ENCODE results near the gene CNIH2. TPM values are rescaled to one million over a fixed set of nuclear protein-coding genes. Genes with fewer than 3 reads are reported as not detected.

The CNIH2 gene
- total RNA-seq, 3 donors from 2014 or later = 1.0 to 1.9 (median 1.3) TPM

DNA sequence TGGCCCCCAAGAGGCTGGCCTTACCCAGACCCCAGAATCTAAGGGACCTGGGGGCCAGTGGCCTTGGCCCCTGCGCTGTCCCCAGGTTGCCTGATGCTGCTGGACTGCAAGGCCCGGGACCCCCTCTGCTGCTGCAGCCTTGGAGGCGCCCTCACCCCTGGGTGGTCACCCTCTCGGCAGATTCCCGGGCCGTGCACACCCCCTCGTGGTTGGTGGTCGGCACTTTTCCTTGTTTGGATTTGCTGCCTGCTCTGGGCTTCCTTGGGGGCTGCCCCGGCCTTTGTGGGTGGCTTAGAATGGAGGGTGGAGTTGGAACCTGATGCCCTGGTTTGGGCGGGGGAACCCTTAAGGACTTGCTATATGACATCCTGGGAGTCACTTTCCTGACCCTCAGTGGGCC is 53.0 kb downstream of the CNIH2 start:
- intact Hi-C loops (cut with DNase I, micrococcal nuclease) = no loop called here
- ATAC-seq (no peak), DNase-seq (peak in 1 of 3 donors; percentile 44)
- Histone ChIP-seq H3K36me3 (ENCODE audit: low read depth) (no peaks in the 10 kb centered on the region), H3K4me3 (no peak overlapping the region), H3K4me1 (ENCODE audit: low read depth) (peaks cover 21% of the 10 kb centered on the region), H3K9me3 (no peaks in the 10 kb centered on the region)
- no peak for TF ChIP-seq CTCF (IDR thresholded peaks at IDR 0.05)

DNA sequence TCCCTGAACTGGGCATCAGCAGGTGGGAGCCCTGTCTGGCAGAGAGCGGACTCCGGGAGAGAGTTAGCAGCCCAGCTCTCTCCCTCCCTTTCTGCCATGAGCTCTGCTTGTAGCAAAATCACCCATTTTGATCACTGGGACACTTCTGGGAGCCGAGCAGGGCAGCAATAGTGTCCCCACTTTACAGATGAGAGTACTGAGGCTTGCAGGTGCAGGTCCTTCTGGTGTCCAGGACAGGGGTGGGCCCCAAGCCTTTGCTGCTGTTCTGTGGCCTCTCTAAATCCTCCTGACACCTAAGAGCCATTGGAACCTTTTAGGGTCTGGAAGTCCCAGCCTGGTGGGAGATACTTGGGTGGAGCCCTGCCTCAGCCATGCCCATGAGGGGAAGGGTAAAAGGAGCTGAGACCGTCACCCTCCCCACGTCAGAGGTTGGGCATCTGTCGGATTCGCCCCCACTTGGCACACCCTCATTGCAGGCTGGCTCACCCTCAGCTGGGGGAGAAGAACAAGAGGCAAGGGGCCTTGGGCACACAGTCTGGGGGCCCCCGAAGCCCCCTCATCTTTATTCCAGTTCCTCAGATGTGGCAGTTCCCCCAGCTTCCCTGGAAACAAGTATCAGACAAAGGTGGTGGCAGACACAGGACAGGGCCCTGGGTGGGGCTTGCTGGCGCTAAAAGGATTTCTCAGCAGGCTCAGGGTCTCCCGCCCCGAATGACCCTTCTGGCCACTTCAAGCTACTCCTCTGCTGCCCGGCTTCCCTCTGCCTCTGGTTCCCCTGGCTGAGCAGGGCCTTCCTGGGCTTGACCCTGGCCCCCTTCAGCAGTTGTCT is 53.8 kb downstream of the CNIH2 start:
- Histone ChIP-seq H3K4me1 (ENCODE audit: low read depth) (peaks cover 26% of the 10 kb centered on the region), H3K36me3 (ENCODE audit: low read depth) (no peaks in the 10 kb centered on the region), H3K4me3 (no peak overlapping the region), H3K9me3 (no peaks in the 10 kb centered on the region)
- DNase-seq = peak in 1 of 3 donors; percentile 39
- intact Hi-C loops (cut with DNase I, micrococcal nuclease) = no loop called here
- no peak for TF ChIP-seq CTCF (IDR thresholded peaks at IDR 0.05)
- ATAC-seq = no peak

- no peaks in the 10 kb centered on the region for H3K36me3 ChIP-seq (ENCODE audit: low read depth)
- H3K9me3 ChIP-seq = no peaks in the 10 kb centered on the region
- no peak overlapping the region for H3K4me3 ChIP-seq
- TF ChIP-seq CTCF (IDR thresholded peaks at IDR 0.05) = no peak
- no peak for DNase-seq
- no peak for ATAC-seq
- peaks cover 31% of the 10 kb centered on the region for H3K4me1 ChIP-seq (ENCODE audit: low read depth)
- intact Hi-C loops (cut with DNase I, micrococcal nuclease) = no loop called here
Measured at GRCh38 chr11:66332371-66333219, 54.6 kb downstream of the CNIH2 start.

DNA sequence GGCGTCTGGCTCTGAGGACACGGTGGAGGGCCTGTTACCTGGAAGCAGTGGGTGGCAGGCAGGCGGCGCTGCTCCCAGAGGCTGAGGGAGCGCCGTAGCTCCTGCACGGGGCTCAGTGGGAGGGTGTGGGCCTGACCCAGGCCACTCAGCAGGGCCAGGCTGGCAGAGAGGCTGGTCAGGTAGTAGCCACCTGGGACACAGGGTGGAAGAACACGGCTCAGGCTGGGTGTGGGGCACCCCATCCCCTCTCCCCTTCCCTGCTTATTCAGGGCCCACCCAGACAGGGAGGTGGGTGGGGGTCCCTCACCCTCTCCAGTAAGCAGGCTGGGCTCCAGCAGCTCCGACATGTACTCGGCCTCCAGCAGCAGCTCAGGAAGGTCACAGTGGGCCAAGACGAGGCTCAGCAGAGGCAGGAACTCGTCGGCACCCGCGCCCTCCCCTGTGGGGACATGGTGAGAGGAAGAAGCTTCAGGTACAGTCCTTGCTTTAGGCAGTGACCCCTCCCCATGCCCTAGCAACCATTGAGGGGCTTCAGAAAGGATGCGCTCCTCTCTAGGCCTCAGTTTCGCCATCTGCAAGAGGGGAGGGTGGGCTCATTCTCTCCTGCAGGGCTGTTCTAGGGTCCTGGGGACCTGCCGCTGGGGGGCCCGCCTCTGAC is 55.4 kb downstream of the CNIH2 start:
- intact Hi-C loops (cut with DNase I, micrococcal nuclease) = no loop called here
- no peak overlapping the region for H3K4me3 ChIP-seq
- peaks cover 25% of the 10 kb centered on the region for H3K4me1 ChIP-seq (ENCODE audit: low read depth)
- TF ChIP-seq CTCF (IDR thresholded peaks at IDR 0.05) = no peak
- ATAC-seq (no peak), DNase-seq (peak in 2 of 3 donors; percentile 24 to 48)
- H3K36me3 ChIP-seq (ENCODE audit: low read depth) = no peaks in the 10 kb centered on the region
- no peaks in the 10 kb centered on the region for H3K9me3 ChIP-seq

Other genes starting within 250 kb of the CNIH2 start
- gene GAL3ST3, start 229.0 kb upstream of the CNIH2 start, total RNA-seq = not detected
- 100 to 1,000 TPM; 116 to 143 (median 135) TPM for gene SF3B2, start 225.8 kb upstream of the CNIH2 start, total RNA-seq
- 10 to 100 TPM; 14.4 to 44.9 (median 18.9) TPM for gene PACS1, start 207.9 kb upstream of the CNIH2 start, total RNA-seq
- 10 to 100 TPM in 2 of 3 donors, 1 to 10 TPM in 1; 9.4 to 45.2 (median 10.8) TPM for gene KLC2, start 20.5 kb upstream of the CNIH2 start, total RNA-seq
- 100 to 1,000 TPM; 154 to 210 (median 191) TPM for gene RAB1B, start 9.5 kb upstream of the CNIH2 start, total RNA-seq
- gene YIF1A, start 11.0 kb downstream of the CNIH2 start, total RNA-seq = 10 to 100 TPM; 66.1 to 93.5 (median 77.9) TPM
- gene TMEM151A, start 13.7 kb downstream of the CNIH2 start, total RNA-seq = under 1 TPM; 0.17 to 0.38 (median 0.27) TPM
- gene CD248, start 38.9 kb downstream of the CNIH2 start, total RNA-seq = 10 to 100 TPM in 2 of 3 donors, 1 to 10 TPM in 1; 4.5 to 37.7 (median 28.5) TPM
- 10 to 100 TPM in 1 of 3 donors, 1 to 10 TPM in 2; 5.2 to 12.7 (median 9.5) TPM for gene RIN1, start 58.3 kb downstream of the CNIH2 start, total RNA-seq
- gene BRMS1, start 66.9 kb downstream of the CNIH2 start, total RNA-seq = 10 to 100 TPM; 35.9 to 47.6 (median 39.3) TPM
- 10 to 100 TPM; 13.4 to 34.6 (median 13.4) TPM for gene B4GAT1, start 69.5 kb downstream of the CNIH2 start, total RNA-seq
- 10 to 100 TPM; 10.3 to 22.6 (median 14.9) TPM for gene SLC29A2, start 93.6 kb downstream of the CNIH2 start, total RNA-seq
- 1 to 10 TPM in 1 of 3 donors, not detected in 2; 5.6 TPM for gene NPAS4, start 142.9 kb downstream of the CNIH2 start, total RNA-seq
- gene MRPL11, start 160.7 kb downstream of the CNIH2 start, total RNA-seq = 10 to 100 TPM; 43.7 to 64.9 (median 46.6) TPM
- 10 to 100 TPM in 1 of 3 donors, 1 to 10 TPM in 2; 2.8 to 25.5 (median 3.6) TPM for gene PELI3, start 188.7 kb downstream of the CNIH2 start, total RNA-seq
- 10 to 100 TPM; 37.9 to 92.2 (median 75.5) TPM for gene DPP3, start 202.3 kb downstream of the CNIH2 start, total RNA-seq
- gene BBS1, start 232.5 kb downstream of the CNIH2 start, total RNA-seq = 10 to 100 TPM; 27.7 to 49.3 (median 35.4) TPM

Data from mucosa of descending colon (tissue), 3 donors.